ENCODE measurements around the gene GNB1. TPM values are rescaled to one million over a fixed set of nuclear protein-coding genes. Genes with fewer than 3 reads are reported as not detected.

The GNB1 gene
- total and polyA plus RNA-seq, 10 of the 15 experiments (the other 5 are each of a cell fraction or from before 2014, with no cell fraction given): 23.0 to 392 (median 93.9) TPM

DNA sequence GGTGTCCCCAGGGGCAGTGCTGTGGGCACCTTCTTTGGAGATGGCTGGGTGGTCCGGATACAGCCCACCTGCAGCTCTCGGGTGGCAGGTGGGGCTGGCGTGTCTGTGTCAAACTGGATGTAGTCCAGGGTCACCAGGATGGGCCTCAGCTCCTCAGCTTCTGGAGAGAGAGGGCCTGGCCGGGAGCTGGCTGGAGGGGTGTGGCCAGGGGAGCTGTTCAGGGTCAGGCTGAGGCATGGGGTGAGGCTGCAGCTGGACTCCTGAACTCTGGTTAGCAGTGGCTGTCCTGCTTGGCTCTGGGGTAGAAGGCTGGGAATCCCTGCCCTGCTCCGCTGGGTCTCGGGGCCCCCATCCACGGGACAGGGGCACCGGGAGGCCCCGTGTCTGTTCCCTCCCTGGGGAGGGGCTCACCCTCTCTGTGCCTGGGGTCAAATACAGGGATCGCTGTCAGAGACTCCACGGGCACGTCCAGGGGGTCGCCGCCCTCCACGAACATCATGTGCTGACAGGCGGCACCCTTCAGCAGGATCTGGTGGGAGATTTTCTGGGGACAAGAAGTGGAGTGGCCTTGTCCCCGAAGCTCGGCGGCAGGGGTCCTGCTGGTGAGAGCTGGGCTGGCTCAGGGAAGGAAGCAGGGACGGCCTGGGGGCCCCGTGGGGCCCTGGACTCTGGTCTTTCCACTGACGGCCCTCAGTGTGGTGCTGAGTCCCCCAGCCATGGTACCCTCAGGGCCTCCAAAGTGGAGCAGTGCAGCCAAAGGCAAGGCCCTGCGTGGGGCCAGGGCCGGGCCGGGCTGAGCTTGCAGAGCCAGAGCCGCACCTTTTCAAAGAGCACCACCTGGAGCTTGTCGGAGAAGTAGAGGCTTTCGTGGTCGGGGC lies 32.3 kb upstream of the GNB1 start:
- ChIA-PET RAD21 (ENCODE audit: unreplicated experiment) (no interaction called here), SMC1A (ENCODE audit: uncharacterized antibody, unreplicated experiment) (no interaction called here), POLR2A (no interaction called here), CTCF (no interaction called here)
- no peak for DNase-seq (ENCODE audit: low read depth, low spot score)
- H3K4me2 ChIP-seq (ENCODE audit: control insufficient read depth, insufficient read depth): no peak overlapping the region
- no peaks in the 10 kb centered on the region for H3K27me3 ChIP-seq (replicated peaks in 1 of 2; ENCODE audit: control insufficient read depth in 2 of 2, insufficient read depth in 2 of 2, low read length in 1 of 2)
- H3K79me2 ChIP-seq (ENCODE audit: control insufficient read depth, insufficient read depth, low read length): no peaks in the 10 kb centered on the region
- BruUV-seq (replicated peaks): no TSS peak
- no peak for FAIRE-seq
- H2AFZ ChIP-seq (ENCODE audit: control insufficient read depth, low read depth, low read length): no peak overlapping the region
- ATAC-seq: no peak
- no peak overlapping the region for H3K9ac ChIP-seq (ENCODE audit: control insufficient read depth, insufficient read depth, low read length)
- intact Hi-C loops (cut with micrococcal nuclease; ENCODE audit: unreplicated experiment): no loop called here
- H3K36me3 ChIP-seq (ENCODE audit: control insufficient read depth in 2 of 2, insufficient read depth in 2 of 2, low read length in 1 of 2): no peaks in the 10 kb centered on the region
- in situ Hi-C loops (cut with MboI): no loop called here
- 44% methylated on average over 29 of the region's 29 CpGs for WGBS (ENCODE audit: insufficient coverage, insufficient replicate concordance, low lambda C conversion rate, missing lambda C conversion rate)
- H3K9me3 ChIP-seq (replicated peaks; ENCODE audit: control insufficient read depth, insufficient read depth, low read length): no peaks in the 10 kb centered on the region; the same call in 2 of the 3 replicates
- H3K4me3 ChIP-seq: no peak overlapping the region
- no peaks in the 10 kb centered on the region for H4K20me1 ChIP-seq (ENCODE audit: control insufficient read depth, insufficient read depth)
- H3K27ac ChIP-seq (ENCODE audit: control insufficient read depth, insufficient read depth): no peak overlapping the region
- peaks cover 7% of the 10 kb centered on the region for H3K4me1 ChIP-seq (ENCODE audit: control insufficient read depth, insufficient read depth, low read length)
- TF ChIP-seq, protein P1, sequence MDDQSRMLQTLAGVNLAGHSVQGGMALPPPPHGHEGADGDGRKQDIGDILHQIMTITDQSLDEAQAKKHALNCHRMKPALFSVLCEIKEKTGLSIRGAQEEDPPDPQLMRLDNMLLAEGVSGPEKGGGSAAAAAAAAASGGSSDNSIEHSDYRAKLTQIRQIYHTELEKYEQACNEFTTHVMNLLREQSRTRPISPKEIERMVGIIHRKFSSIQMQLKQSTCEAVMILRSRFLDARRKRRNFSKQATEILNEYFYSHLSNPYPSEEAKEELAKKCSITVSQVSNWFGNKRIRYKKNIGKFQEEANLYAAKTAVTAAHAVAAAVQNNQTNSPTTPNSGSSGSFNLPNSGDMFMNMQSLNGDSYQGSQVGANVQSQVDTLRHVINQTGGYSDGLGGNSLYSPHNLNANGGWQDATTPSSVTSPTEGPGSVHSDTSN (IDR thresholded peaks at IDR 0.05; ENCODE audit: insufficient replicate concordance, low read depth, low read length): no peak
- TF ChIP-seq YY1 (IDR thresholded peaks at IDR 0.05; ENCODE audit: low read depth, low read length) (no peak), EP300 (IDR thresholded peaks at IDR 0.05; ENCODE audit: borderline replicate concordance in 1 of 2, control insufficient read depth in 1 of 2, low read depth in 2 of 2, low read length in 2 of 2) (no peak), MTA3 (IDR thresholded peaks at IDR 0.05; ENCODE audit: borderline replicate concordance, low read length) (no peak), NR2C1 (IDR thresholded peaks at IDR 0.05) (no peak), SMAD5 (IDR thresholded peaks at IDR 0.05; ENCODE audit: low read depth) (no peak), IKZF1 (conservative IDR thresholded peaks at IDR 0.05) (no peak), NFYB (IDR thresholded peaks at IDR 0.05; ENCODE audit: insufficient read depth, low read depth, low read length) (no peak), STAT3 (IDR thresholded peaks at IDR 0.05; ENCODE audit: low read depth, low read length) (no peak), NR2F1 (conservative IDR thresholded peaks at IDR 0.05) (no peak), KLF5 (IDR thresholded peaks at IDR 0.05; ENCODE audit: partially characterized antibody) (no peak), IKZF2 (IDR thresholded peaks at IDR 0.05) (no peak), CREB1 (IDR thresholded peaks at IDR 0.05; ENCODE audit: low read depth) (no peak)
- TF ChIP-seq, protein P2, sequence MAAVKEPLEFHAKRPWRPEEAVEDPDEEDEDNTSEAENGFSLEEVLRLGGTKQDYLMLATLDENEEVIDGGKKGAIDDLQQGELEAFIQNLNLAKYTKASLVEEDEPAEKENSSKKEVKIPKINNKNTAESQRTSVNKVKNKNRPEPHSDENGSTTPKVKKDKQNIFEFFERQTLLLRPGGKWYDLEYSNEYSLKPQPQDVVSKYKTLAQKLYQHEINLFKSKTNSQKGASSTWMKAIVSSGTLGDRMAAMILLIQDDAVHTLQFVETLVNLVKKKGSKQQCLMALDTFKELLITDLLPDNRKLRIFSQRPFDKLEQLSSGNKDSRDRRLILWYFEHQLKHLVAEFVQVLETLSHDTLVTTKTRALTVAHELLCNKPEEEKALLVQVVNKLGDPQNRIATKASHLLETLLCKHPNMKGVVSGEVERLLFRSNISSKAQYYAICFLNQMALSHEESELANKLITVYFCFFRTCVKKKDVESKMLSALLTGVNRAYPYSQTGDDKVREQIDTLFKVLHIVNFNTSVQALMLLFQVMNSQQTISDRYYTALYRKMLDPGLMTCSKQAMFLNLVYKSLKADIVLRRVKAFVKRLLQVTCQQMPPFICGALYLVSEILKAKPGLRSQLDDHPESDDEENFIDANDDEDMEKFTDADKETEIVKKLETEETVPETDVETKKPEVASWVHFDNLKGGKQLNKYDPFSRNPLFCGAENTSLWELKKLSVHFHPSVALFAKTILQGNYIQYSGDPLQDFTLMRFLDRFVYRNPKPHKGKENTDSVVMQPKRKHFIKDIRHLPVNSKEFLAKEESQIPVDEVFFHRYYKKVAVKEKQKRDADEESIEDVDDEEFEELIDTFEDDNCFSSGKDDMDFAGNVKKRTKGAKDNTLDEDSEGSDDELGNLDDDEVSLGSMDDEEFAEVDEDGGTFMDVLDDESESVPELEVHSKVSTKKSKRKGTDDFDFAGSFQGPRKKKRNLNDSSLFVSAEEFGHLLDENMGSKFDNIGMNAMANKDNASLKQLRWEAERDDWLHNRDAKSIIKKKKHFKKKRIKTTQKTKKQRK (IDR thresholded peaks at IDR 0.05; ENCODE audit: low read depth, low read length): no peak
- TF ChIP-seq, protein P3, sequence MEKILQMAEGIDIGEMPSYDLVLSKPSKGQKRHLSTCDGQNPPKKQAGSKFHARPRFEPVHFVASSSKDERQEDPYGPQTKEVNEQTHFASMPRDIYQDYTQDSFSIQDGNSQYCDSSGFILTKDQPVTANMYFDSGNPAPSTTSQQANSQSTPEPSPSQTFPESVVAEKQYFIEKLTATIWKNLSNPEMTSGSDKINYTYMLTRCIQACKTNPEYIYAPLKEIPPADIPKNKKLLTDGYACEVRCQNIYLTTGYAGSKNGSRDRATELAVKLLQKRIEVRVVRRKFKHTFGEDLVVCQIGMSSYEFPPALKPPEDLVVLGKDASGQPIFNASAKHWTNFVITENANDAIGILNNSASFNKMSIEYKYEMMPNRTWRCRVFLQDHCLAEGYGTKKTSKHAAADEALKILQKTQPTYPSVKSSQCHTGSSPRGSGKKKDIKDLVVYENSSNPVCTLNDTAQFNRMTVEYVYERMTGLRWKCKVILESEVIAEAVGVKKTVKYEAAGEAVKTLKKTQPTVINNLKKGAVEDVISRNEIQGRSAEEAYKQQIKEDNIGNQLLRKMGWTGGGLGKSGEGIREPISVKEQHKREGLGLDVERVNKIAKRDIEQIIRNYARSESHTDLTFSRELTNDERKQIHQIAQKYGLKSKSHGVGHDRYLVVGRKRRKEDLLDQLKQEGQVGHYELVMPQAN (conservative IDR thresholded peaks at IDR 0.05): no peak
- TF ChIP-seq, protein P4, sequence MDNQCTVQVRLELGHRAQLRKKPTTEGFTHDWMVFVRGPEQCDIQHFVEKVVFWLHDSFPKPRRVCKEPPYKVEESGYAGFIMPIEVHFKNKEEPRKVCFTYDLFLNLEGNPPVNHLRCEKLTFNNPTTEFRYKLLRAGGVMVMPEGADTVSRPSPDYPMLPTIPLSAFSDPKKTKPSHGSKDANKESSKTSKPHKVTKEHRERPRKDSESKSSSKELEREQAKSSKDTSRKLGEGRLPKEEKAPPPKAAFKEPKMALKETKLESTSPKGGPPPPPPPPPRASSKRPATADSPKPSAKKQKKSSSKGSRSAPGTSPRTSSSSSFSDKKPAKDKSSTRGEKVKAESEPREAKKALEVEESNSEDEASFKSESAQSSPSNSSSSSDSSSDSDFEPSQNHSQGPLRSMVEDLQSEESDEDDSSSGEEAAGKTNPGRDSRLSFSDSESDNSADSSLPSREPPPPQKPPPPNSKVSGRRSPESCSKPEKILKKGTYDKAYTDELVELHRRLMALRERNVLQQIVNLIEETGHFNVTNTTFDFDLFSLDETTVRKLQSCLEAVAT (IDR thresholded peaks at IDR 0.05): no peak

All from GM12878 (cell line).